Measurements from ENCODE around the gene KRTAP5-9.
"Not testable (repeated sequence)": the region's sequence is repeated elsewhere in the genome, so short reads cannot be mapped to it uniquely, and the experiment has no call there.

The KRTAP5-9 gene

GRCh38 chr11:71579513-71579912 lies 31.3 kb downstream of the KRTAP5-9 start:
- H3K4me3 ChIP-seq (ENCODE audit: low read length); H3K9ac ChIP-seq (ENCODE audit: low read length); DNase-seq (ENCODE audit: low read depth); H3K9me3 ChIP-seq (ENCODE audit: control insufficient read depth, low read length); H3K36me3 ChIP-seq (ENCODE audit: control insufficient read depth, insufficient read depth, low read length, severe bottlenecking): not testable (repeated sequence)
- peaks cover 10% of the 10 kb centered on the region for H3K4me1 ChIP-seq (ENCODE audit: control insufficient read depth, insufficient read depth, low read length)
- H3K27me3 ChIP-seq (replicated peaks; ENCODE audit: control insufficient read depth, insufficient read depth, low read length): peaks cover 30% of the 10 kb centered on the region

DNA sequence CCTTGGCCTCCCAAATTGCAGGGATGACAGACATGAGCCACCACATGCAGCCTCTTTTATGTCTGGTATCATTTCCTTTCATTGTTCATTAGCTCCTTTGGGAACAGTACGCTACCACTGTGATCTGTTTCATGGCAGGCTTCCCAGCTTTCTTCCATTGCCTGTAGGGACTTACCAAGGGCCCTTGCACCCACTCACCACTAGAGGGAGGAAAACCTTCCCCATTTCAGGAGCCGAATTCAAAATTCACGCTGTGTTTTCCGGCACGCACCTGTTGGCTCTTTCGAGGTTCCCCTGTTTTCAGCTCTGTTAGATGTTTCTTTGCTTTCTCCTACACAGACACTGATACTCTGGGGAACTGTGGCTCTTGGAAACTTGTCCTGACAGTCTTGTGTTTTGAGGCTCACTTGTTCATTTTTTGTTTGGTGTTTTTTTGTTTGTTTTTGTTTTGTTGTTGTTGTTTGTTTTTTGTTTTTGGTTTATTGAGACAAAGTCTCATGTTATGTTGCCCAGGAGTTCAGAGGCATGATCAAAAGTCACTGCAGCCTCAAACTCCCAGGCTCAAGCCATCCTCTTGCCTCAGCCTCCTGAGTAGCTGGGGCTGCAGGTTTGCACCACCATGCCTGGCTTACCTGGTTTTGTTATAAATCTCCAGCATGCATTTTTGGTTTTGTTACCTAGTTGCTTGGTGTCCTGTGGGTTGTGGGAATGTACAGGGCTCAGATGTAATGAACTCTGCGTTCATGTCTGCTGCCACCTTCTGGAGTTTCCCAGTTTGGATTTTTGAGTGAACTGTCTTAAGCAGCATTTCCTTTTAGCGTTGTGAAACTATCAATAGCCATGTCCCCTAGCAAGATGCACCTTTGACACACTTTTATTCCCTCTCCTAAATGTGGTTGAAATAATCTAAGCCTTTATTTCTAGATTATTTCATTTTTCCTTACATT lies 32.1 kb downstream of the KRTAP5-9 start:
- peak; percentile 74 for DNase-seq (ENCODE audit: low read depth)
- no peaks in the 10 kb centered on the region for H3K9me3 ChIP-seq (ENCODE audit: control insufficient read depth, low read length)

DNA sequence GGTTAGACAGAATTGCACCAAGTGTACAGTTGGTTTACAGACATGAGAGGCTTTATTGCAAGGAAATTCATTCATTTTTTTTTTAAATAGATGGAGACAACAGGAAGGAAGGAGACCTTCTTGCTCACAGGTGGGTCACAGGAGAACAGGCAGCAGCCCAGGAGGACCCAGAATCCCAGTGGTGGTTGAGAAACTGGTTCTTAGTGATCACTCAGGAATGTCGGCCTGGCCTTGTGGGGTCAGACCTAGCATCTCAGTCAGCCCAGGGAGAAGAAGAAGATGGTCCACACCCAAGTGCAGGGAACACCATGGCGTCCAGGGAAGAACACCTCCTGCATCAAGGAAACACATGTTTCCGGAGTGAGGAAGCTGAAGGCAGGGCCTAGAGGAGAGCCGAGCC lies 33.6 kb downstream of the KRTAP5-9 start:
- no peak overlapping the region for H3K4me3 ChIP-seq (ENCODE audit: low read length)
- H3K9me3 ChIP-seq (ENCODE audit: control insufficient read depth, low read length): no peaks in the 10 kb centered on the region
- H3K36me3 ChIP-seq (ENCODE audit: control insufficient read depth, insufficient read depth, low read length, severe bottlenecking): no peaks in the 10 kb centered on the region
- peaks cover 10% of the 10 kb centered on the region for H3K4me1 ChIP-seq (ENCODE audit: control insufficient read depth, insufficient read depth, low read length)
- H3K9ac ChIP-seq (ENCODE audit: low read length): no peak overlapping the region
- peaks cover 22% of the 10 kb centered on the region for H3K27me3 ChIP-seq (replicated peaks; ENCODE audit: control insufficient read depth, insufficient read depth, low read length)
- no peak for DNase-seq (ENCODE audit: low read depth)

More for the DNA sequence above, 32.1 kb downstream of the KRTAP5-9 start:
- Histone ChIP-seq H3K27me3 (replicated peaks; ENCODE audit: control insufficient read depth, insufficient read depth, low read length) (peaks cover 27% of the 10 kb centered on the region), H3K36me3 (ENCODE audit: control insufficient read depth, insufficient read depth, low read length, severe bottlenecking) (no peaks in the 10 kb centered on the region), H3K9ac (ENCODE audit: low read length) (no peak overlapping the region), H3K4me3 (ENCODE audit: low read length) (no peak overlapping the region), H3K4me1 (ENCODE audit: control insufficient read depth, insufficient read depth, low read length) (peaks cover 10% of the 10 kb centered on the region)

- no peak within 1 kb of the TSS for H3K4me3 ChIP-seq (ENCODE audit: low read length)
- H3K4me1 ChIP-seq (ENCODE audit: control insufficient read depth, insufficient read depth, low read length): peaks cover 10% of the 10 kb centered on the region
- DNase-seq (ENCODE audit: low read depth): no peak
Measured at GRCh38 chr11:71582309-71582895, 34.2 kb downstream of the KRTAP5-9 start, which contains the start of gene KRTAP5-11. Gene KRTAP5-11, minus strand, starts transcription at chr11:71582875. Its CDS starts 38 bp downstream, at chr11:71582837.

DNA sequence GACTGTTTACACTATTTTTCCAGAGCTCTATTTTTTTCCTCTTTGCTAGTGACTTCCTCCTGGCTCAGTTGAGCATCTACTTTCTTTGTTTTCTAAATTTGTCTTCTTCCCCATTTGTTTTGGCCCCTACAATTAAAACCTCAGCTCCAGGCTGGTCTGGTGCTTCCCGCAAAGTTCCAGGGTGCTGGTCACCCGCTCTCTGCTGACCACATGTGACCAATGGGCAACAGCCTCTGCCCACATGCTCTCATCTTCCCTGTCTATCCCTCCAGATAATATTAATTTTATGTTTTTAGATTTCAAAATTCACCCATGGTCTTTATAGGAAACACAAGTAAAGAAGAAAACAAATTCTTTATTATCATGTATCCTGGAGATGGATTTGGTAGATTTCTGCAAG lies 34.7 kb downstream of the KRTAP5-9 start:
- not testable (repeated sequence) for DNase-seq (ENCODE audit: low read depth); H3K36me3 ChIP-seq (ENCODE audit: control insufficient read depth, insufficient read depth, low read length, severe bottlenecking); H3K9me3 ChIP-seq (ENCODE audit: control insufficient read depth, low read length); H3K9ac ChIP-seq (ENCODE audit: low read length); H3K4me3 ChIP-seq (ENCODE audit: low read length)
- H3K27me3 ChIP-seq (replicated peaks; ENCODE audit: control insufficient read depth, insufficient read depth, low read length): peaks cover 17% of the 10 kb centered on the region
- peaks cover 10% of the 10 kb centered on the region for H3K4me1 ChIP-seq (ENCODE audit: control insufficient read depth, insufficient read depth, low read length)

More at GRCh38 chr11:71582309-71582895, 34.2 kb downstream of the KRTAP5-9 start, which contains the start of gene KRTAP5-11:
- no peaks in the 10 kb centered on the region for H3K9me3 ChIP-seq (ENCODE audit: control insufficient read depth, low read length)
- H3K36me3 ChIP-seq (ENCODE audit: control insufficient read depth, insufficient read depth, low read length, severe bottlenecking): no peaks in the 10 kb centered on the region
- H3K9ac ChIP-seq (ENCODE audit: low read length): no peak within 1 kb of the TSS
- H3K27me3 ChIP-seq (replicated peaks; ENCODE audit: control insufficient read depth, insufficient read depth, low read length): peaks cover 22% of the 10 kb centered on the region

DNA sequence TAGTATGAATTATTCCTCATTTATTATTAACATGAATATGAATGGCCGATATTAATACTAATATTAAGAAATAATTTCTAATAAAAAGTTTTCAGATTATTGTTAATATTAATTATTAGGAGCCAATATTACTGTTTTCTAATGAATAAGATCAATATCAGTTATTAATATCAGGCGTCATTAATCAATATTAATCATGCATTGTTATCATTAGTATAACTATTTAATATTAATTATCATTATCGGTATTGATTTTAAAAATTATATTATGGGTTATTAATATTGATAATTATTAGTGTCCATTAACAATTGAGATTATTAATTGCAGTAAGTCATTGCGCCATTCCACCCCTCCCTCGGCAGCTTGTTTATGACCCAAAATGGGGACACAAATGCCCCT lies 37.5 kb downstream of the KRTAP5-9 start:
- not testable (repeated sequence) for H3K4me1 ChIP-seq (ENCODE audit: control insufficient read depth, insufficient read depth, low read length); H3K36me3 ChIP-seq (ENCODE audit: control insufficient read depth, insufficient read depth, low read length, severe bottlenecking); H3K9ac ChIP-seq (ENCODE audit: low read length); H3K9me3 ChIP-seq (ENCODE audit: control insufficient read depth, low read length); DNase-seq (ENCODE audit: low read depth); H3K4me3 ChIP-seq (ENCODE audit: low read length)
- peaks cover 15% of the 10 kb centered on the region for H3K27me3 ChIP-seq (replicated peaks; ENCODE audit: control insufficient read depth, insufficient read depth, low read length)

- H3K4me3 ChIP-seq (ENCODE audit: low read length); H3K36me3 ChIP-seq (ENCODE audit: control insufficient read depth, insufficient read depth, low read length, severe bottlenecking); H3K9ac ChIP-seq (ENCODE audit: low read length); H3K4me1 ChIP-seq (ENCODE audit: control insufficient read depth, insufficient read depth, low read length); H3K9me3 ChIP-seq (ENCODE audit: control insufficient read depth, low read length); DNase-seq (ENCODE audit: low read depth); H3K27me3 ChIP-seq (replicated peaks; ENCODE audit: control insufficient read depth, insufficient read depth, low read length): not testable (repeated sequence)
Measured at GRCh38 chr11:71588314-71588713, 40.1 kb downstream of the KRTAP5-9 start.

GRCh38 chr11:71588822-71589545 lies 40.8 kb downstream of the KRTAP5-9 start:
- H3K9me3 ChIP-seq (ENCODE audit: control insufficient read depth, low read length); H3K9ac ChIP-seq (ENCODE audit: low read length); H3K27me3 ChIP-seq (replicated peaks; ENCODE audit: control insufficient read depth, insufficient read depth, low read length); H3K4me1 ChIP-seq (ENCODE audit: control insufficient read depth, insufficient read depth, low read length); H3K4me3 ChIP-seq (ENCODE audit: low read length); H3K36me3 ChIP-seq (ENCODE audit: control insufficient read depth, insufficient read depth, low read length, severe bottlenecking); DNase-seq (ENCODE audit: low read depth): not testable (repeated sequence)

DNA sequence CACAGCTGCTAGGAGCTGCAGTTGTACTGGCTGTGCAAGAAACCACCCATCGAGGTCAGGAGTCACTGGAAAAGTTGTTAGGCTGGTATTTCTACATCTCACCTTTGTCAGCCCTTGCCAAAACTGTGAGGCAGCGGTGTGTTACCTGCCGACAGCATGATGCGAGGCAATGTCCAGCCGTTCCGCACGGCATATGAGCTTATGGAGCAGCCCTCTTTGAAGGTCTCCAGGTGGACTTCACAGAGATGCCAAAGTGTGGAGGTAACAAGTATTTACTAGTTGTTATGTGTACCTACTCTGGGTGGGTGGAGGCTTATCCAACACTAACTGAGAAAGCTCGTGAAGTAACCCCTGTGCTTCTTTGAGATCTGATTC lies 41.3 kb downstream of the KRTAP5-9 start:
- not testable (repeated sequence) for DNase-seq (ENCODE audit: low read depth); H3K27me3 ChIP-seq (replicated peaks; ENCODE audit: control insufficient read depth, insufficient read depth, low read length); H3K4me3 ChIP-seq (ENCODE audit: low read length); H3K9me3 ChIP-seq (ENCODE audit: control insufficient read depth, low read length); H3K36me3 ChIP-seq (ENCODE audit: control insufficient read depth, insufficient read depth, low read length, severe bottlenecking); H3K9ac ChIP-seq (ENCODE audit: low read length); H3K4me1 ChIP-seq (ENCODE audit: control insufficient read depth, insufficient read depth, low read length)
